Fibroblast of lung (primary cell): ENCODE measurements around the gene FHOD3. TPM values are rescaled to one million over a fixed set of nuclear protein-coding genes. Genes with fewer than 3 reads are reported as not detected.
A peak's percentile ranks its signal among the peaks of the same experiment; 100 is the strongest.

Source experiments
- DNase-seq, 2 donors: peaks; one replicate each; pipeline versions ENCODE4 v3.0.0 to v3.0.0-alpha.2; 2010; ENCODE audit warnings: low read depth in 2 of 2
- H2AFZ ChIP-seq: 2 replicates; pipeline ENCODE4 v1.5.1; 2012; ENCODE audit warnings: low read length, control low read depth, inconsistent platforms
- H3K27ac ChIP-seq: 2 replicates; pipeline ENCODE4 v1.5.1; 2011; ENCODE audit warnings: low read length, control low read depth; ENCODE audit not compliant: insufficient read depth
- H3K27me3 ChIP-seq: 2 replicates; pipeline ENCODE4 v1.5.1; 2011; ENCODE audit warnings: mild to moderate bottlenecking, low read length; ENCODE audit not compliant: control insufficient read depth, insufficient read depth
- H3K36me3 ChIP-seq: 2 replicates; pipeline ENCODE4 v1.5.1; 2011; ENCODE audit warnings: low read length; ENCODE audit not compliant: control insufficient read depth, insufficient read depth
- H3K4me1 ChIP-seq: 2 replicates; pipeline ENCODE4 v1.5.1; 2011; ENCODE audit warnings: low read length; ENCODE audit not compliant: control insufficient read depth, insufficient read depth; ENCODE audit errors: extremely low read depth
- H3K4me2 ChIP-seq: 2 replicates; pipeline ENCODE4 v1.5.1; 2011; ENCODE audit warnings: low read length, control low read depth; ENCODE audit not compliant: insufficient read depth; ENCODE audit errors: extremely low read depth
- H3K4me3 ChIP-seq, 4 experiments: fragments of 200-600 bp in 1 of 4; sonication (generic) in 1 of 4; replicated peaks in 1 of 4; 2 replicates each; pipeline ENCODE4 v1.5.1; 2011 to 2016; ENCODE audit warnings: low read length in 4 of 4, low read depth in 3 of 4, mild to moderate bottlenecking in 3 of 4, control low read depth in 2 of 4, inconsistent platforms in 1 of 4, mixed read lengths in 1 of 4; ENCODE audit not compliant: insufficient read depth in 1 of 4; ENCODE audit errors: control extremely low read depth in 1 of 4
- H3K79me2 ChIP-seq: 2 replicates; pipeline ENCODE4 v1.5.1; 2012; ENCODE audit warnings: mild to moderate bottlenecking, low read length, inconsistent platforms; ENCODE audit not compliant: control insufficient read depth, insufficient read depth
- H3K9ac ChIP-seq: 2 replicates; pipeline ENCODE4 v1.5.1; 2011; ENCODE audit warnings: mild to moderate bottlenecking, low read length, control low read depth; ENCODE audit not compliant: insufficient read depth
- H3K9me3 ChIP-seq: 2 replicates; pipeline ENCODE4 v1.5.1; 2012; ENCODE audit warnings: low read depth, low read length; ENCODE audit not compliant: control insufficient read depth, insufficient read depth
- H4K20me1 ChIP-seq: 2 replicates; pipeline ENCODE4 v1.5.1; 2011; ENCODE audit warnings: low read length; ENCODE audit not compliant: control insufficient read depth, insufficient read depth; ENCODE audit errors: extremely low read depth
- EZH2 ChIP-seq: IDR thresholded peaks from 2 replicates; pipeline ENCODE4 v1.5.1; 2012; ENCODE audit warnings: low read length, control low read depth, mild to moderate bottlenecking; ENCODE audit errors: missing control alignments
- polyA plus RNA-seq, 2 donors: library from polyadenylated mRNA; depleted of rRNA in 1 of 2; stranded (reverse) in 1 of 2; unstranded in 1 of 2; fragments of >200 nt; gene quantifications; 2 replicates each; pipeline ENCODE4 v1.2.1, GENCODE V29; 2011 to 2012; ENCODE audit warnings: missing spikeins in 1 of 2
- total RNA-seq: library from RNA; depleted of rRNA; stranded (reverse); fragments of >200 nt; gene quantifications from 2 replicates; pipeline ENCODE4 v1.2.1, GENCODE V29; 2014
- TF ChIP-seq, protein P1 (sequence below), 2 donors: IDR thresholded peaks in 1 of 2; conservative IDR thresholded peaks in 1 of 2; 1 replicate in 1 of 2; 2 replicates in 1 of 2; pipeline ENCODE4 v1.5.1; 2011 to 2012; ENCODE audit warnings: low read length in 2 of 2, control low read depth in 1 of 2, inconsistent platforms in 1 of 2, low read depth in 1 of 2, mild to moderate bottlenecking in 1 of 2

Gene FHOD3
- total and polyA plus RNA-seq, 2 donors (not counting 1 experiment from before 2014, with no cell fraction given): 16.1 to 28.2 TPM

DNA sequence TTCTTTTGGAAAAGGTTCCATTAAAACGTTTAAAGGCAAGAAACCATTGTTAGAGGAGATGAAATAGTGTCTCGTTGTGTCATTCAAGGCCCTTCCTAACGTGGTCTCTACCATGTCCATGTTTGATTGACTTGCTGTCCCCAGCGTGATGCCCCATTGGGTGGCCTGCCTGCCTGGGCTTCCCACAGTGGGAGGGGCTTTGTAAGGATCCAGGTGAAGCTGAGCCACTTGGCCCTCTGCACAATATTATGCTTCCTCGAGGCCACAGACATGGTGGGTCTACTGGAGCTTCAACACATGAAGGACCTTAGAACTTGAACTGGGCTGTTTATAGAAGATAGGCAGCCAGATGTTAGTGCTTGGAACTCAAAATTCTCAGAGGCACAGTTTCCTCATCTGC lies 235.3 kb downstream of the FHOD3 start:
- no peak for TF ChIP-seq EZH2
- TF ChIP-seq, protein P1, sequence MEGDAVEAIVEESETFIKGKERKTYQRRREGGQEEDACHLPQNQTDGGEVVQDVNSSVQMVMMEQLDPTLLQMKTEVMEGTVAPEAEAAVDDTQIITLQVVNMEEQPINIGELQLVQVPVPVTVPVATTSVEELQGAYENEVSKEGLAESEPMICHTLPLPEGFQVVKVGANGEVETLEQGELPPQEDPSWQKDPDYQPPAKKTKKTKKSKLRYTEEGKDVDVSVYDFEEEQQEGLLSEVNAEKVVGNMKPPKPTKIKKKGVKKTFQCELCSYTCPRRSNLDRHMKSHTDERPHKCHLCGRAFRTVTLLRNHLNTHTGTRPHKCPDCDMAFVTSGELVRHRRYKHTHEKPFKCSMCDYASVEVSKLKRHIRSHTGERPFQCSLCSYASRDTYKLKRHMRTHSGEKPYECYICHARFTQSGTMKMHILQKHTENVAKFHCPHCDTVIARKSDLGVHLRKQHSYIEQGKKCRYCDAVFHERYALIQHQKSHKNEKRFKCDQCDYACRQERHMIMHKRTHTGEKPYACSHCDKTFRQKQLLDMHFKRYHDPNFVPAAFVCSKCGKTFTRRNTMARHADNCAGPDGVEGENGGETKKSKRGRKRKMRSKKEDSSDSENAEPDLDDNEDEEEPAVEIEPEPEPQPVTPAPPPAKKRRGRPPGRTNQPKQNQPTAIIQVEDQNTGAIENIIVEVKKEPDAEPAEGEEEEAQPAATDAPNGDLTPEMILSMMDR (conservative IDR thresholded peaks at IDR 0.05 in 1 of 2, IDR thresholded peaks at IDR 0.05 in 1 of 2; ENCODE audit: low read depth in 1 of 2, low read length in 2 of 2): no peak
- Histone ChIP-seq H3K4me3 (no peak overlapping the region), H3K4me1 (no peaks in the 10 kb centered on the region), H3K27me3 (no peaks in the 10 kb centered on the region), H3K4me2 (no peak overlapping the region), H3K27ac (no peak overlapping the region), H2AFZ (no peak overlapping the region), H3K9ac (no peak overlapping the region), H3K9me3 (no peaks in the 10 kb centered on the region), H4K20me1 (no peaks in the 10 kb centered on the region), H3K79me2 (no peaks in the 10 kb centered on the region), H3K36me3 (no peaks in the 10 kb centered on the region)
- DNase-seq: no peak

DNA sequence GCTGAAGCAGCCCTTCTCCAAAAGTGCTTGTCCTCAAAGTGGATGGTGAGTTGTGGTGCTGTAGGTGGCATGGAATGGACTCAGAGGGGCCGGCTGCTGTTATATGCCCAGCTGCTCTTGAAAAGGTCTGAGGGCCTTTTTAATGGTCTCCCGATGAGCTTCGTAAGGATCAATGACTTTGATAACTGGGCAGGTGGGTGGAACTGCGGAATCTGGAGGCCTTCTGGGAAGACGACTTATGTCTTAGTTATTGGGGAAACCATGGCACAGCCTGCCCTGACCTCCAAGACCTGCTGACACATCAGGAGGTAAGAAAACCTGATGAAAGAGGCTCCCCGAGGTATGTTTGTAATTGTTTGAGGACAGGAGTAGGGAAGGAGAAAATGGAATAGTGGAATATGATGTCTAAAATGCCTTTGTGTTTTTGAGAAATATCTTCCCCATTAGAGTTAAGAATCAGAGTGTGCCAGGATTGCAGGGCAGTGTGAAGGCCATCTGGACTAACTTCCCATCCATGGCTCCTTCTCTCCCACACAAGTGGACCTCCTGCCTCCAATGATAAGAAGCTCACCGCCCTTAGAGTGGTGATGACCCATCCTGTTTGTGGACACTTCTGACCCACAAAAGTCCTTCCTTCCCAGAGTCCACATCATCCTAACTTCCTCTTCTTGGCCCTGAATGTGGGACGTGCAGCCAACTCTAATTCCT lies 236.1 kb downstream of the FHOD3 start:
- DNase-seq: no peak
- Histone ChIP-seq H4K20me1 (no peaks in the 10 kb centered on the region), H3K4me1 (no peaks in the 10 kb centered on the region), H3K4me2 (no peak overlapping the region), H3K36me3 (no peaks in the 10 kb centered on the region), H3K27ac (no peak overlapping the region), H3K79me2 (no peaks in the 10 kb centered on the region), H2AFZ (no peak overlapping the region), H3K4me3 (no peak overlapping the region), H3K27me3 (no peaks in the 10 kb centered on the region), H3K9me3 (no peaks in the 10 kb centered on the region), H3K9ac (no peak overlapping the region)
- TF ChIP-seq, protein P1 (conservative IDR thresholded peaks at IDR 0.05 in 1 of 2, IDR thresholded peaks at IDR 0.05 in 1 of 2; ENCODE audit: low read depth in 1 of 2, low read length in 2 of 2): no peak
- no peak for TF ChIP-seq EZH2

DNA sequence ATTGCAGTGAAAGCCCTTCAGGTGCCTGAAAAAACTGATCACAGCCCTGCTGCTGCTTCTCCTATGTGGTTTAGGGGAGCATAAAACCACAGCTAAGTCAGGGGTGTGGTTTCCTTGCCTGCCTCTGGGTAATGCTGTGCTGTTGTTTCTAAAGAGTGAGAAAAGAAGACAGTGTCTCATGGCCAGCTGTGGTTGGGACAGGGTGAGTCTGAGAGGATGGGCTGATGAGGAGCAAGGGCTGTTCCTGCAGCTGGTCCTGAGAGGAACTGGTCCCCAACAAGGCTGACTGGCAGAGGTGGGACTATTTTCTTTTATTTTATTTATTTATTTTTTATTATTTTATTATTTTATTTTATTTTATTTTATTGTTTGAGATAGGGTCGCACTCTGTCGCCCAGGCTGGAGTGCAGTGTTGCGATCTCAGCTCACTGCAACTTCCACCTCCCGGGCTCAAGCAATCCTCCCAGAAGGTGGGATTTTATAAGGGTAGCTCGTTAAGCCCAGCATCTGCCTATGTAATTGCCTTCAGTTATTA lies 236.7 kb downstream of the FHOD3 start:
- no peak overlapping the region for H3K4me3 ChIP-seq
- no peak overlapping the region for H3K27ac ChIP-seq
- H4K20me1 ChIP-seq: no peaks in the 10 kb centered on the region
- H3K9ac ChIP-seq: no peak overlapping the region
- H3K4me2 ChIP-seq: no peak overlapping the region
- no peaks in the 10 kb centered on the region for H3K36me3 ChIP-seq
- H3K4me1 ChIP-seq: no peaks in the 10 kb centered on the region
- H3K9me3 ChIP-seq: no peaks in the 10 kb centered on the region
- TF ChIP-seq EZH2: no peak
- TF ChIP-seq, protein P1 (conservative IDR thresholded peaks at IDR 0.05 in 1 of 2, IDR thresholded peaks at IDR 0.05 in 1 of 2; ENCODE audit: low read depth in 1 of 2, low read length in 2 of 2): no peak
- no peaks in the 10 kb centered on the region for H3K27me3 ChIP-seq
- H3K79me2 ChIP-seq: no peaks in the 10 kb centered on the region
- H2AFZ ChIP-seq: no peak overlapping the region
- DNase-seq: peak in 1 of 2 donors; percentile 57
